Smooth muscle cell (in vitro differentiated cells): ENCODE results near the gene NPFFR1. TPM values are rescaled to one million over a fixed set of nuclear protein-coding genes. Genes with fewer than 3 reads are reported as not detected.
"Not testable (repeated sequence)": the region's sequence is repeated elsewhere in the genome, so short reads cannot be mapped to it uniquely, and the experiment has no call there.

Source experiments
- DNase-seq: peaks from one replicate; lab custom pipeline; 2025; ENCODE audit not compliant: unreplicated experiment; lab: John Stamatoyannopoulos, UW
- H2AFZ ChIP-seq: fragments of 200-600 bp; sonication (generic); 2 replicates; pipeline ENCODE4 v1.6.0; 2016; ENCODE audit warnings: antibody characterized with exemption, low read depth, mild to moderate bottlenecking
- H3F3A ChIP-seq: fragments of 200-600 bp; sonication (generic); 2 replicates; pipeline ENCODE4 v1.6.0; 2017; ENCODE audit warnings: antibody characterized with exemption, low read depth
- H3K27ac ChIP-seq: fragments of 200-600 bp; sonication (generic); 2 replicates; pipeline ENCODE4 v1.5.1; 2016; ENCODE audit warnings: low read depth, mild to moderate bottlenecking
- H3K27me3 ChIP-seq: fragments of 200-600 bp; sonication (generic); 2 replicates; pipeline ENCODE4 v1.6.1; 2016; ENCODE audit warnings: low read depth, mild to moderate bottlenecking
- H3K36me3 ChIP-seq: fragments of 200-600 bp; sonication (generic); 2 replicates; pipeline ENCODE4 v1.5.1; 2016; ENCODE audit warnings: low read depth
- H3K4me1 ChIP-seq: fragments of 200-600 bp; sonication (generic); 2 replicates; pipeline ENCODE4 v1.5.1; 2016; ENCODE audit warnings: low read depth
- H3K4me2 ChIP-seq: fragments of 200-600 bp; sonication (generic); 2 replicates; pipeline ENCODE4 v1.6.0; 2016; ENCODE audit warnings: mild to moderate bottlenecking
- H3K4me3 ChIP-seq: fragments of 200-600 bp; sonication (generic); 2 replicates; pipeline ENCODE4 v1.5.1; 2016; ENCODE audit warnings: mild to moderate bottlenecking
- H3K79me2 ChIP-seq: fragments of 200-600 bp; sonication (generic); 2 replicates; pipeline ENCODE4 v1.6.0; 2016; ENCODE audit warnings: low read depth, mild to moderate bottlenecking
- H3K9ac ChIP-seq: fragments of 200-600 bp; sonication (generic); 2 replicates; pipeline ENCODE4 v1.6.0; 2016; ENCODE audit warnings: low read depth
- H3K9me3 ChIP-seq: fragments of 200-600 bp; sonication (generic); replicated peaks from 2 replicates; pipeline ENCODE4 v1.5.1; 2016; ENCODE audit warnings: low read depth
- H4K20me1 ChIP-seq: fragments of 200-600 bp; sonication (generic); 2 replicates; pipeline ENCODE4 v1.6.0; 2016; ENCODE audit warnings: low read depth
- CTCF ChIP-seq: fragments of 200-600 bp; sonication (generic); IDR thresholded peaks from 2 replicates; pipeline ENCODE4 v1.5.1; 2017; ENCODE audit warnings: borderline replicate concordance, mild to moderate bottlenecking, antibody characterized with exemption; ENCODE audit not compliant: insufficient read depth, poor library complexity, severe bottlenecking
- WGBS: methylation state at CpG from one replicate; pipeline ENCODE4 v1.1.7; 2016; ENCODE audit warnings: low lambda C conversion rate; 5-methylcytosine and 5-hydroxymethylcytosine counted together
- polyA plus RNA-seq: library from polyadenylated mRNA; unstranded; fragments of >200 nt; fragmentation: Nextera tagmentation; extraction: Ambion mirVana; gene quantifications from 2 replicates; pipeline ENCODE4 v1.2.1, GENCODE V29; 2016
- total RNA-seq: library from RNA; depleted of rRNA; stranded (reverse); fragments of >200 nt; gene quantifications from 2 replicates; pipeline ENCODE4 v1.2.3, GENCODE V29; 2014

Gene NPFFR1
- total and polyA plus RNA-seq, 2 experiments from 2014 or later, result under 0.01 TPM; not detected in 1

GRCh38 chr10:70227548-70228320 lies 56.1 kb downstream of the NPFFR1 start:
- H3K79me2 ChIP-seq, result peaks cover 27% of the 10 kb centered on the region
- no peak overlapping the region for H3K4me2 ChIP-seq
- no peaks in the 10 kb centered on the region for H3F3A ChIP-seq
- H3K4me3 ChIP-seq, result no peak overlapping the region
- peaks cover 16% of the 10 kb centered on the region for H3K4me1 ChIP-seq
- H3K9me3 ChIP-seq, result no peaks in the 10 kb centered on the region
- H3K27ac ChIP-seq, result no peak overlapping the region
- no peaks in the 10 kb centered on the region for H3K27me3 ChIP-seq
- H3K9ac ChIP-seq, result no peak overlapping the region
- H2AFZ ChIP-seq, result no peak overlapping the region
- WGBS, result 97% methylated on average over 3 of the region's 3 CpGs
- H3K36me3 ChIP-seq, result no peaks in the 10 kb centered on the region
- DNase-seq, result no peak
- peaks cover 57% of the 10 kb centered on the region for H4K20me1 ChIP-seq
- no peak for TF ChIP-seq CTCF

- no peak overlapping the region for H3K9ac ChIP-seq
- H3K4me1 ChIP-seq, result no peaks in the 10 kb centered on the region
- WGBS, result 83% methylated on average over 2 of the region's 2 CpGs
- no peaks in the 10 kb centered on the region for H3K27me3 ChIP-seq
- H3K9me3 ChIP-seq, result no peaks in the 10 kb centered on the region
- no peak for TF ChIP-seq CTCF
- no peak overlapping the region for H3K27ac ChIP-seq
- no peaks in the 10 kb centered on the region for H3K36me3 ChIP-seq
- no peak overlapping the region for H2AFZ ChIP-seq
- peaks cover 4% of the 10 kb centered on the region for H3F3A ChIP-seq
- peaks cover 59% of the 10 kb centered on the region for H4K20me1 ChIP-seq
- H3K4me2 ChIP-seq, result no peak overlapping the region
- H3K79me2 ChIP-seq, result peaks cover 16% of the 10 kb centered on the region
- no peak for DNase-seq
- no peak overlapping the region for H3K4me3 ChIP-seq
These were observed 60.1 kb downstream of the NPFFR1 start for GRCh38 chr10:70223728-70224127.

GRCh38 chr10:70222811-70223447 lies 60.9 kb downstream of the NPFFR1 start:
- H3K4me2 ChIP-seq, DNase-seq, H3K36me3 ChIP-seq, H3K4me1 ChIP-seq, H3K27ac ChIP-seq, H3K27me3 ChIP-seq, H3K4me3 ChIP-seq, H3K9me3 ChIP-seq, H3K9ac ChIP-seq, H3F3A ChIP-seq, H2AFZ ChIP-seq: not testable (repeated sequence)
- peaks cover 16% of the 10 kb centered on the region for H3K79me2 ChIP-seq
- peaks cover 59% of the 10 kb centered on the region for H4K20me1 ChIP-seq
- WGBS, result 81% methylated on average over 9 of the region's 9 CpGs

- no peak overlapping the region for H3K4me3 ChIP-seq
- peaks cover 4% of the 10 kb centered on the region for H3F3A ChIP-seq
- DNase-seq, result no peak
- peaks cover 5% of the 10 kb centered on the region for H3K36me3 ChIP-seq
- no peaks in the 10 kb centered on the region for H3K4me1 ChIP-seq
- no peak overlapping the region for H3K4me2 ChIP-seq
- H3K9me3 ChIP-seq, result no peaks in the 10 kb centered on the region
- no peak overlapping the region for H2AFZ ChIP-seq
- H4K20me1 ChIP-seq, result peaks cover 56% of the 10 kb centered on the region
- no peak for TF ChIP-seq CTCF
- WGBS, result 78% methylated on average over 3 of the region's 3 CpGs
- no peak overlapping the region for H3K27ac ChIP-seq
- no peaks in the 10 kb centered on the region for H3K27me3 ChIP-seq
- no peak overlapping the region for H3K9ac ChIP-seq
- H3K79me2 ChIP-seq, result peaks cover 16% of the 10 kb centered on the region
These were observed 61.4 kb downstream of the NPFFR1 start for GRCh38 chr10:70222340-70222794.
